GDM1 (cell line): ENCODE data around the gene SLC16A11.

ENCODE experiments used
- DNase-seq: peaks from one replicate; lab custom pipeline; 2025; lab: John Stamatoyannopoulos, UW

Gene SLC16A11

DNA sequence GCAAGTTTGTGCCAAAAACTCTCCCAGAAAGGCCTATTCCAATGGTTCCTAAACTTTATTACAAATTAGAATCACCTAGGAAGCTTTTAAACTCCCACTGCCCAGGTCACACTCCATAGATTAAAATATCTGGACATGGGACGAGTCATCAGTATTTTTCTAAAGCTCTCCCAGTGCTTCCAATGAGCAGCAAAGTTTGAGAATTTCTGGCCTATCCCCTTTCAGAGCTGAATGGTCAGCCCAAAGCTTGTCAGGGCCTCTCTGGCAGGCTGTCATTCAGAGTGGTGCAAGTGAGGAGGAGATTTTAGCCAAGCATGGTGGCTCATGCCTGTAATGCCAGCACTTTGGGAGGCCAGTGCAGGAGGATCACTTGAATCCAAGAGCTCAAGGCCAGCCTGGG lies 18.6 kb downstream of the SLC16A11 start:
- DNase-seq = no peak

DNA sequence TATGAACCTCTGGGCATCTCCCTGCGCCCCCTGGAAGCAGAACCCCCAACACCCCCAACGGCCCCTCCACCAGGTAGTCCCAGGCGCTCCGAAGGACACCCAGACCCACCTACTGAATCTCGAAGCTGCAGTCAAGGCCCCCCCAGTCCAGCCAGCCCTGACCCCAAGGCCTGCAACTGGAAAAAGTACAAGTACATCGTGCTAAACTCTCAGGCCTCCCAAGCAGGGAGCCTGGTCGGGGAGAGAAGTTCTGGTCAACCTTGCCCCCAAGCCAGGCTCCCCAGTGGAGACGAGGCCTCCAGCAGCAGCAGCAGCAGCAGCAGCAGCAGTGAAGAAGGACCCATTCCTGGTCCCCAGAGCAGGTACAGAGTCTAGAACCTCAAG lies 19.5 kb downstream of the SLC16A11 start:
- no peak for DNase-seq

DNA sequence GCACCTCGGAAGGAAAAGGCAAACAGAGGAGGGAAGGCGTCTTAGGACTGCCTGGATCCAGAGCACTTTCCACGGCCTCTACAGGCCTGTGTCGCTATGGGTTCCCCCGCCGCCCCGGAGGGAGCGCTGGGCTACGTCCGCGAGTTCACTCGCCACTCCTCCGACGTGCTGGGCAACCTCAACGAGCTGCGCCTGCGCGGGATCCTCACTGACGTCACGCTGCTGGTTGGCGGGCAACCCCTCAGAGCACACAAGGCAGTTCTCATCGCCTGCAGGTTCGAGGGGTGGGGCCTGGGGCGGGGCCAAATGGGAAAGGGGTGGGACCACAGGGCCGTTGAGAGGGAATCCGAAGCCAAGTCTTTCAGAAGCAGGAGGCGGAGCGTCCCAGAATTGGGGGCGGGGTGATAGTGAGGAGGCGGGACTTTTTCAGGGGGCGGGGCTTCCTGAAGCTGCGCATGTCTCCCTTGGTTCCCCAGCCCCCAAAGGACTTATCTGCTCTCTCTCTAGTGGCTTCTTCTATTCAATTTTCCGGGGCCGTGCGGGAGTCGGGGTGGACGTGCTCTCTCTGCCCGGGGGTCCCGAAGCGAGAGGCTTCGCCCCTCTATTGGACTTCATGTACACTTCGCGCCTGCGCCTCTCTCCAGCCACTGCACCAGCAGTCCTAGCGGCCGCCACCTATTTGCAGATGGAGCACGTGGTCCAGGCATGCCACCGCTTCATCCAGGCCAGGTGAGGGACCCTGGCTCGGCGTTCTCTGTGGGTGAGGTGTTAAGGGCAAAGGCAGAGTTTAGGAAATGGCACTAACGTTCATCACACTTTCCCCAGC lies 20.1 kb downstream of the SLC16A11 start:
- no peak for DNase-seq

DNA sequence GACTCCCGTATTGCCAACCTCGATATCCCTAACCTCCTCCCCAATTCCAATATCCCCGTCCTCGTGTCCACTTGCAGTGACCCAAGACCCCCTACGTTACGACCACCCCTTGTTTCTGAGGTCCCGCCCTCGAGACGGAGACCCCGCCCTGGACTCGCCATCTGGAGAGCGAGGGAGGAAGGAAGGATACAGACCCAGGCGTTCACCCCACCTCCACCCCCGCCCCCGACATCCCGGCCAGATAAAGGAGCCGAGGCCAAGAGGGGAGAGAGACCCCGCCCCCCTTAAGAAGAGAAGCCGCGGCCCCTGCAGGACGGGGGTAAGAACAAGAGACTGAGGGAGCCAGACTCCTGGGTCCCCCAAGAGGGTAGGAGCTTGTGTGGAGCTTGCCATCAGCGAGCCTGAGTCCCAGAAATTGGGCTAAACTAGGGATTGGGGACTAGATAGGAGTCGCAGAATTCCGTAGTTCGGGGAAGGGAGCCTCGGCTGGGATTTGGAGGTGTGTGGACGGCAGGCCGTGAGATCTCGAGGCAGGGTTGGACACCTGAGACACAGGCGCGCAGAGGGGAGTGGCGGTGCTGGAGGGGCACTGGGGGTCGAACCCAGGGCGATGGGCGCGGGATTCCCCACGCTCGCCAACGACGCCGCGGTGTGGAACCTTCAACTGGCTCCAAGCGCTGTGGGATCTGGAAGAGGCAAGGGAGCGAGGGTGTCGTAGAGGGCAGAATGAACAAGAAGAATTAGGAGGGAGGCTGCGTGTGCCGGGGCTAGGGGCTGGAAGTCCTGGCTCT lies 20.9 kb downstream of the SLC16A11 start, which contains the start of gene BCL6B:
Gene BCL6B (plus strand): TSS at position 270 of the 791 bp plus-strand sequence. CDS start 622 bp downstream, outside the sequence.
- DNase-seq = no peak

DNA sequence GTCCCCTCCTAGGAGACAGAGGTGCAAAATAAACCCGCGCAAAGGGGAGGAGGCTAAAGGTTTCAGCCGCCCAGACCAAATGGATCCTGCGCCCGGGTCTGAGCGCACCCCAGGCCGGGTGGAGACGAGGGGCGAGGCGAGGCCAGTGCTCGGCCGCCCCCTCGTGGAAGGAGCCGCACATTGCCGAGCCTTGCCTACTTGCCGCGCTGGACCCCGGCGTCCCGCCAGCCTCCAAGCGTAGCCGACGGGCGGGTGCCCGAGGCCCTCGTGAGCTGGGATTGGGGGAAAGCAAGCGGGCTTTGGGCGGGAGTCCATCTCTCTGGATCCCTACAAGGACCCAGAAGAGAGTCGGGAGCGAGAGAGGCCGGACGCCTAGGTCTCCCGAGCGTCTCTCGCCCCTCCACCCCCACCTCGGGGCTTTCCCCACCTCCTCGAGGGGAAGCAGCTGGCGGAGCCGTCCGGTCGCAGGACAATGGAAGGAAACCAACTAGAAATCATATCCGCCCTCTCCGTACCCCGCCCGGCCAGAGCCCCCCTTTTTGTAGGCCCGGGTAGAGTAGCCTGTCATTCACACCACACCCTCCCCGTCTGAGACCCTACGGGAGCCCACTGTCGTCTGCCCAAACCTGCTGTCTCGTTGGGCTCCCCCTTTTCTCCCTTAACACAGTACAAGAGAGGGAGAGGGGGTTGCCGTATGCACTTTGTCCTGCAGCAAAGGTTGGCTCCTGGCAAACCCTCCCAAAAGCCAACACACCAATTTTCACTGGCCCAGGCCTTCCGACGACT lies 21.7 kb downstream of the SLC16A11 start:
- peak; percentile 73 for DNase-seq

DNA sequence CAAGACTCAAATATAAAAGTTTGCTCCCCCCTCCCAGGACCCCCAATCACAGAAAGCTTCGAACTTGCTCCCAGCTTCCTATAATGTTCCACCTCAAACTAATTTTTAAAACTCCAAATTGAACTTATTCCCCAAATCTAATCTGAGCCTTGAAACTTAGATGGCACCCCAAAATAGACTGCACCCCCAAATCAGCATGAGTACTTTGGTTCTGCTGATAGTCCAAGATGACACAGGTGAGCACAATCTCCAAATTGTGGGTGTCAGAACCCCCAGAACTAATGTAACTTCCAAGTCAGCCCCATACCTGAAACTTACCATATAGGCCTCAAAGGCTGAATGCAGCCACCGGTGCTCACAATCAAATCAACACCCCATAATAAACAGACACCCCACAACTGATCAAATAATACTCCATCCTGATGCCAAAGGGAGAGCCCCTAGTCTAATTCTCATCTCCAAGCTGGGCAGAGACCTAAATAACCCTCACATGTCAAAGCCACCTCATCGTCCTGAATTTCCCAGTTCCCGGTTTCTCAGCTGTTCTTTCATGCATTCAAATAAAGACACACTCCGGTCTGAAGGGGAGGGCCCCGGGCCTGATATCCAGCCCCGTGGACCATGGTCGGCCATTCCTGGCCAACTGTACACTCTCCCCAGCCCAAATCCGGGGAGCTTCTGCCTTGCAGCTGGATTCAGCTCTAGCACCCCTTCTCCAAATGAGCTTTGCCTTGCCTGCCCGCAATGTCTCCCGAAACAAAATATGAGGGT lies 22.8 kb downstream of the SLC16A11 start:
- DNase-seq = no peak

DNA sequence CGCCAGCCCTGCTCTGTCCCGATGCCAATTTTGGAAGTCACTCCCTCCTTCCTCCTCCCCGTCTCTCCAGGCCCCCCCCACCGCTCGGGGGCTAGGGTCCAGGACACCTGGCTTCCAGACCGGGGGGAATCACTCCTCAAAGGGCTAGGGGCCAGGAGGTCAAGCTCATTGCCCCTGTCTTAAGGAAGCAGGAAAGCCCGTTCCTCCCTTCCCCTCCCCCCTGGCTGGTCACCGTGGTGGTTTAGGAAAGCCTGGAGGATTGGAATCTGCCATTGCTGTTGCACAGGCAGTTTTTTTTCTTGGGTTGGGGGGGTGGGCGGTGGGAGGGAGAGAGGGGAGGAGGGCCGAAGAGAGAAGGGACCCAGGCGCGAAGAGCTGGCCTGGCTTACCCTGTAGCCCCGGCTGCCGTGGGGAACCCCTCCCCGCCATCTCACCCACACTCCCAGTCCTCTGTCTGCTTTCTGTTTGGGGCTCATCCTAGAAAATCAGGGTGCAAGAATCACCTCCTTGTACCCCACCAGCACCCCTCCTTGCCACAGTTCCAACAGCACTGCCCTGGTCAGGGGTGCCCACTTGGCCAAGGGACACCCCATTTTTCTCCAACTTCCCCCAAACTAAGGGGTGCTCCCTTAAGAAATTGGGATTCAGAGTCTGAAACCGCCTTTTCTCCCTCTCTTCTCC lies 23.9 kb downstream of the SLC16A11 start:
- DNase-seq = no peak

DNA sequence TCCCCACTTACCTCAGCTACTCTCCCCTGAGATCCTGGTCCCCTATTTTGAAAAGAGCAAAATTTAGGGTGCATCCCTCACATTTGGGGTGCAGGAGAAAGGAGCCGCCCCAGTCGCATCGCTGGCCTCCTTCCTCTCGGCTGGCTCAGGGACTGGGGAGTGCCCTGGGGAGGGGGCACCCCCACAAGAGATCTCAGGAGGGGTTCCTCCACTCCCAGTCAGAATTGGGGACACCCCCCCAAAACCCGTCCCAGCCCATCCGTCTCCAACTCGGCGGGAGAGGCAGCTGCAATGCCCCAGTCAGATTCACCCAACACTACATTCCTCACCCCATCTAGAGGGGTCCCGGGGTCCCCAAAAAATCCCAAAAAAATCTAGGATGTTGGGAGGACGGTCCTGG lies 24.5 kb downstream of the SLC16A11 start:
- no peak for DNase-seq

DNA sequence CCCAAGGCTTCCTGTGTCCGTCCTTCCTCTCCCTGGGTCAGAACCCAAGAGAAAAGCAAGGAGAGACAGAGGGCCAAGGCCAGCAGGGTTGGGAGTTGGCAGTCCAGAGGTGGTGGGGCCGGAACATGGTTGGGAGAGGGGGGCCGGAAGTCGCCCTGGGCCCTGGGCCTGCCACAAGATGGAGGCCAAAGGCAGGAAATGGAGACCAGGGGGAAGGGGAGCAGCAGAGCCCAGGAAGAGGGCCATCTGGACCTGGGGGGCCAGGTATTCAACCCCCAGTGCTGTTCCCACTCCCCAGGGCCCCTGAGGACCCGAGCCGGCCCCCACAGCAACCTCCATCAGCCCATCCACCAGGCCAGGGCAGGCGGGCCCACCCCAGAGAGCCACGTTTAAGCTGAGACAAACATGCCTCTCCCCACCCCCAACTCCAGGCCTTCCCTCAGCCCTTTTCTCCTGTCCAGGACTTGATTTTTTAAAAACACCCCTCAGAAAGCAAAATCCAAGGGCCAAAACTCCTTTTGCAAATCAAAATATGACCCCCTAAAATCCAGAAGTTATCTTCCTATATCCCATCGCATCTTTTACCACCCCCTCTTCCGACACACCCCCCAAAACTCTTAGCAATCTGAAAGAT lies 25.4 kb downstream of the SLC16A11 start:
- DNase-seq = no peak

DNA sequence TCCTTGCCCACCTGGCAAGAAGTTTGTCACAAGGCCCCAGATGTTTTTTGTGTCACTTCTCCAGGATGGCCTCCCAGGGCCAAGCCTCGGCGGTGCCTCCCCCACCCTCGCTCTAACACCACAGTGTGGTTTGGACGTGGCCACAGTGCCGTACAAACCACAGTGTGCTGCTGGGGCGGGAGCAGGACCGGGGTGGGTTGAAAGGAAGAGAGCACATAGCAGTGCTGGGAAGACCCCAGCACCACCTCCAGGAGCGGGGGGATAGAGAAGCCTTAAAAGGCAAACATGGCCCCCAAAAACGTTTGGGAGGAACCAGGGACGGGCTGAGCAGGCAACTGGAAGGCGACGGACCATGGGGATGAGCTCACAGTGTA lies 26.1 kb downstream of the SLC16A11 start:
- DNase-seq = peak; percentile 45

DNA sequence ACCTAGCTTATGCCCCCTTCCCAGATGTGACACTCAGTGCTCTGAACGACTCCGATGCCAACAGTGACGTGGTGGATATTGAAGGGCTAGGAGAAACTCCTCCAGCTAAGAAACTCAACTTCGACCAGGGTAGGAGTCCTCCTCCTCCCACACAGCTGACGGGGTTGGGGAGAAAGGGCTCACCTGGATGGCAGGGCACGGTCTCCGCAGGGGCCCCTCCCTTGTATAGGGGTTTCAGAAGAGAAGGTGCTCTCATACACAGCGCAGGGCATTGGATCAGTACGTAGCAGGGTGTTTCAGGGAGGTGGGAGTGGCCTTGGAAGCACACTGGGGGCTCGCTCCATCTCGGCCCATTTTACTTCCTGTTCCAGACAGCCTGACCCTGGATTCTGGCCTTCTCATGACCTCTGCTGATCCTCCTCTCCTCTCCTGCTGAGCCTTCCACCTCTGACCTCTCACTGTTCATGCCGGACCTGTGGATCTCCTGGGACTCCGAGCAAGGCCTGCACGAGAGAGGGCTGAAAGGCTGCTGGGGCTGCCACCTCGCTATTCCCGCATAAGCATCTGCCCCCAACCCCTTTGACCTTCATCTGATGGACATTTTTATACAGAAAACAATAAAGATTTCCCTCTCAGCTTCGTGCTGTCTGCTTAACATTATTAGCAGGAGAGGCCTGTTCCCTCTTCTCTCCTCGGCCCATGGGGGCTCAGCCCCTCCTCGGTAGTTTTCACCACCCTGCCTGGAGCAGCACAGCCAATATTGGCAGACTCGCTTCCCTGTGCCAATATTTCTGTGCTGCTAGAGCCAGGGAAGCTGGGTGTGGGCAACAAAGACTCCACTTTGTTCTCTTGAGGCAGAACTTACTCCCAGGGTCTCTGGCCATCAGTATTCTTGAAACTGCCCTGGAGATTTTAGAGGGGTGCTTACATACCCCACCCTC lies 26.7 kb downstream of the SLC16A11 start:
- no peak for DNase-seq

DNA sequence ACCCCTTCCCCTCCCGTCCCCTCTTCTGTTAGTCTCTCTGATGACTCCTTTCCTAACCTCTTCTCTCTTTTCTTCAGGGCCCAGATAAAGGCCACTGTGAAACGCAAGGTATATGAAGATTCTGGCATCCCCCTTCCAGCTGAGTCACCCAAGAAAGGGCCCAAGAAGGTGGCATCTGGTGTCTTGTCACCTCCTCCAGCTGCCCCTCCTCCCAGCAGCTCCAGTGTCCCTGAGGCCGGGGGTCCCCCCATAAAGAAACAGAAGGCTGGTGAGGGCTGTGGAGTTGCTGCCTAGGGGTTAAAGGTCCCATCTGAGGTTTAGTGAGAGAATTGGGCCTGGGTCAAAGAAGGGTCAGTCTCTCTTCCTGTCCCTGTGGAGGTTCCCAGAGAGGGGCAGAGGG lies 27.5 kb downstream of the SLC16A11 start:
- DNase-seq = no peak

DNA sequence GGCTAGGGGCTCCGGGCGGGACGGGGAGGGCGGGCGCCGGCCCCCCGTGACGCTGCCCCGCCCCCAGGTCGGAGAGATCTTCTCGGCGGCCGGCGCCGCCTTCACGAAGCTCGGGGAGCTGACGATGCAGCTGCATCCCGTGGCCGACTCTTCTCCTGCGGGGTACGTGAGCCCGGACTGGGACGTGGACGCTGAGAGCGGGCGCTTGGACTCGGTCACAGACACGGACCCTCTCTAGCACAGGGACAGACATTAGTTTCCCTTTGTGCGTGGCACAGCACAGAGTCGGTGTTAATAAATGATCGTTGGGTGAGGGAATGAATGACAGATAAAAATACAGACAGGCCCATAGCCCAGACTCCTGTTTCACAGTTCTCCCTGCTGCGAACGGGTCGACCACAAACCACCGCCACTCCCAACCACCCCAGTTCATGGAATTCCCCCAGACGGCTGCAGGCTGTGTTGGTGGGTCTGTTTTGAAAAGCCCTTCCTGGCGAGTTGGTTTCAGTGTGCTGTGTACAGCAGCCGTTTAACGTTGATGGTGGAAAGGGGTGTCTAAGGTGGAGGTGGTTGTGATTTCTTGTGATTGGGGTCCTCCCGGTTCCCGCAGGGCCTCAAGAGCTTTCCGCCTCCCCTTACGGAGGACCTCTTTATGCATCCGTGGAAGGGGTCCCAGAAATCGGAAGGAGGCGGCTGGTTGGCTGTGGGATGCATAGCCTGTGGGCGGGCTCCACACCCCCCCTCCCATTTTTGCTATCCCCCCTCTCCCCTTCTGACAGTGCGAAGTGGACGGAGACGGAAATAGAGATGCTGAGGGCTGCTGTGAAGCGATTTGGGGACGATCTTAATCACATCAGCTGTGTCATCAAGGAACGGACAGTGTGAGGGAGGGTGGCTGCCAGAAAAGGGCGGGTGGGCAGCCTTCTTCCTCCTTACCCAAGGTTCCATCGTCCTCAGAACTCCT lies 28.6 kb downstream of the SLC16A11 start:
- no peak for DNase-seq

DNA sequence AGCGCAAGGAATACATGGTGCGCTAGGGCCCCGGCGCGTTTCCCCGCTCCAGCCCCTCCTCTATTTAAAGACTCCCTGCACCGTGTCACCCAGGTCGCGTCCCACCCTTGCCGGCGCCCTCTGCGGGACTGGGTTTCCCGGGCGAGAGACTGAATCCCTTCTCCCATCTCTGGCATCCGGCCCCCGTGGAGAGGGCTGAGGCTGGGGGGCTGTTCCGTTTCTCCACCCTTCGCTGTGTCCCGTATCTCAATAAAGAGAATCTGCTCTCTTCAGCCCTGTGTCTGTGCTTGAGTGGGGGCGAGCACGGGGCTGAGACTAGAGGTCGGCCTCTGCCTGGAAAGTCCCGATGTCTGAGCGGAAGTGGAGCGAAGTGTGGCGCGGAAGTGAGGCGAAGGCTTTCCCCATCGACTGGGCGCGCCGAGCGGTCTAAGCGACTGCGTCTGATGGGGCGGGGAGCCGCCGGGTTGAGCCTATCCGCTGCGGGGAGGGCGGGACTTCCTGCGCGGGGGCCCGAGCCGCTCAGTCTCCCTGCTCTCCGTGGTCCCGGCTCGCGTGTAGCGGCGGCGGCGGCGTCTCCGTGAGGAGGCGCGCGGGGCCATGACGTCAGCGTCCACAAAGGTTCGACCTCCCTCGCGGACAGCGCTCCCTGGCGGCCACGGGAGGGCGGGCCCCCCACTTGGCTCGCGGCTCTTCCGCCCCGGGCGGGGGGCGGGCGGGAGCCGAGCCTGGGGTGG lies 29.5 kb downstream of the SLC16A11 start:
- DNase-seq = peak; percentile 98

DNA sequence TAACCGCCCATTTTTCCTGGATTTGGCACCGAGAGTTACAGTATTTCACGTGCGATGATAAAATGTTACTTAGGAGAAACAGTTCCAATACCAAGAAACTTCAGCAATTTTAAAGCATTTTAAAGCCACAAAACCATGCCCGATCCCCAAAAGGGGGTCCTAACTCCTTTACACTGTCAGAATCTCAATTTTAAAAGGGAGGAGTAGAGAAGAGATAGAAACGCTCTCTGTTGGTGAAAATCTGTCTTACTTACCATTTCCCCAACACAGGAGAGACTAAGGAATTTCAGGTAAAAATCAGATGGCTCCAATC lies 32.0 kb downstream of the SLC16A11 start:
- no peak for DNase-seq

DNA sequence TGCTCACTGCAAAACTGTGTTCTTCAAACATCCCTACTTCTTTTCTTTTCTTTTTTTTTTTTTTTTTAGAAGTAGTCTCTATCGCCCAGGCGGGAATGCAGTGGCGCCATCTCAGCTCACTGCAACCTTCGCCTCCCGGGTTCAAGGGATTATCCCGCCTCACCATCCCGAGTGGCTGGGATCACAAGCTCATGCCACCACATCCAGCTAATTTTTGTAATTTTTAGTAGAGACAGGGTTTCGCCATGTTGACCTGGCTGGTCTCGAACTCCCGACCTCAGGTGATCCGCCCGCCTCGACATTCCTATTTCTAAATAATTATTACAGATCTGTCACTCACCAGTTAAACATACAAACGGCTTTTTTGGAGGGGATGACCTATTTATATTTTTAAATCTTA lies 32.5 kb downstream of the SLC16A11 start:
- DNase-seq = no peak

DNA sequence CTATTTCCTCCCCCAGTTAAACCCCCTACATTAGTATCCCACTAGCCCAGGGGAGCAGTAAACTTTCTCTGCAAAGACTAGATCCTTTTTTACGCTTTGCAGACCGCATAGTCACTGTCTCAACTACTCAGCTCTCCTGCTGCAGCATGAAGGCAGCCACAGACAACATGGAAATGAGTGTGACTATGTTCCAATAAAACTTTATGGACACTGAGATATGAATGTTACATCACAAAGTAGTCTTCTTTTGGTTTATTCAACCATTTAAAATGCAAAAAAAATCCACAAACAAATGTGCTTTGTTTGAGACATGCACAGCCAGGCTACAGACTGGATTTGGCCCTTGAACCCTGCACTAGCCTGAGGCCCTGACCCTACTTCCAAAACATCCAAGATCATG lies 33.4 kb downstream of the SLC16A11 start:
- DNase-seq = no peak

DNA sequence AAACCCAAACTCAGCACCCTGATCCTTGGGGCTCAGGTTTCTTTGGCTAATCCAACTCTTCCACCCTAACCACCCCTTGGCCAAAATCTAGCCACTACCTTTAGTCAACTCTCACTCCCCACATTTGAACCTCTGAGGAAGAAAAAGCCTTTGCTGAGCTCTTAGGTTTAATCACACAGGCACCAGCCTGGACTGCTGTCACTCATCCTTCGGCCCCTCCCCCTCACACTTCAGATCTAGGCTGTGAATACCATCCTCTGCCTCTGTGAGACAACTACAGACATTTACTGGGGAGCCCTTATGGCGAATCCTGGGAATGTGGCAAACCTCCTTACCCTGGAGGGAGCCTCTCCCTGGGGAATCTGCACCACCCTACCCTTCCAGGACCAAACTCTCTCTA lies 36.7 kb downstream of the SLC16A11 start:
- DNase-seq = no peak
